ENCODE measurements around the gene JDP2. TPM values are rescaled to one million over a fixed set of nuclear protein-coding genes. Genes with fewer than 3 reads are reported as not detected.
"Not testable (repeated sequence)": the region's sequence is repeated elsewhere in the genome, so short reads cannot be mapped to it uniquely, and the experiment has no call there.

JDP2 gene
- total and polyA plus RNA-seq, 9 donors = 45.0 to 63.2 (median 56.7) TPM

GRCh38 chr14:75460394-75460793, 32.6 kb downstream of the JDP2 start:
- DNase-seq = no peak
- WGBS (ENCODE audit: insufficient coverage) = 98% methylated on average over 4 of the region's 6 CpGs
- H3K9me3 ChIP-seq (replicated peaks; ENCODE audit: control insufficient read depth, low read depth, low read length) = no peaks in the 10 kb centered on the region
- H3K4me1 ChIP-seq (ENCODE audit: control insufficient read depth, insufficient read depth, low read length) = peaks cover 31% of the 10 kb centered on the region
- no peak overlapping the region for H3K4me3 ChIP-seq (ENCODE audit: low read length)
- H3K27me3 ChIP-seq (ENCODE audit: control insufficient read depth, insufficient read depth, low read length) = no peaks in the 10 kb centered on the region
- peaks cover 59% of the 10 kb centered on the region for H3K36me3 ChIP-seq (ENCODE audit: control insufficient read depth, insufficient read depth, low read length)
- H3K27ac ChIP-seq (ENCODE audit: low read length) = no peak overlapping the region

DNA sequence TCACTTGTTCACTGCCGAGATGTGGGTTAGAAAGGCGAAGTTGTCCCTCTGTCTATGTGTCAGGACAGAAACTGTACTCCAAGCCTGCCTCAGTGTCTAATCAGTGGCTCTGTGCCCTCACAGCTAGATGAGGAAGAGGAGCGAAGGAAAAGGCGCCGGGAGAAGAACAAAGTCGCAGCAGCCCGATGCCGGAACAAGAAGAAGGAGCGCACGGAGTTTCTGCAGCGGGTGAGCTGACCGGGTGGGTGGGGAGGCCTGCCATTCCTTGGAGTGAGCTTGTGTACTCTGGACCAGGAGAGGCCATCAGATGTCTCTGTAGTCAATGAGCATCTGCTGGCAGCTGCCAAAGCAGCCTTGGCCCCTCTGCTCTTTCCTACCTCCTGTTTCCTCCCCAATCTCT, 33.5 kb downstream of the JDP2 start:
- no peak for DNase-seq
- H3K27me3 ChIP-seq (ENCODE audit: control insufficient read depth, insufficient read depth, low read length) = no peaks in the 10 kb centered on the region
- no peak overlapping the region for H3K4me3 ChIP-seq (ENCODE audit: low read length)
- WGBS (ENCODE audit: insufficient coverage) = 91% methylated on average over 8 of the region's 12 CpGs
- H3K4me1 ChIP-seq (ENCODE audit: control insufficient read depth, insufficient read depth, low read length) = peaks cover 22% of the 10 kb centered on the region
- no peak overlapping the region for H3K27ac ChIP-seq (ENCODE audit: low read length)
- no peaks in the 10 kb centered on the region for H3K9me3 ChIP-seq (replicated peaks; ENCODE audit: control insufficient read depth, low read depth, low read length)
- peaks cover 56% of the 10 kb centered on the region for H3K36me3 ChIP-seq (ENCODE audit: control insufficient read depth, insufficient read depth, low read length)

DNA sequence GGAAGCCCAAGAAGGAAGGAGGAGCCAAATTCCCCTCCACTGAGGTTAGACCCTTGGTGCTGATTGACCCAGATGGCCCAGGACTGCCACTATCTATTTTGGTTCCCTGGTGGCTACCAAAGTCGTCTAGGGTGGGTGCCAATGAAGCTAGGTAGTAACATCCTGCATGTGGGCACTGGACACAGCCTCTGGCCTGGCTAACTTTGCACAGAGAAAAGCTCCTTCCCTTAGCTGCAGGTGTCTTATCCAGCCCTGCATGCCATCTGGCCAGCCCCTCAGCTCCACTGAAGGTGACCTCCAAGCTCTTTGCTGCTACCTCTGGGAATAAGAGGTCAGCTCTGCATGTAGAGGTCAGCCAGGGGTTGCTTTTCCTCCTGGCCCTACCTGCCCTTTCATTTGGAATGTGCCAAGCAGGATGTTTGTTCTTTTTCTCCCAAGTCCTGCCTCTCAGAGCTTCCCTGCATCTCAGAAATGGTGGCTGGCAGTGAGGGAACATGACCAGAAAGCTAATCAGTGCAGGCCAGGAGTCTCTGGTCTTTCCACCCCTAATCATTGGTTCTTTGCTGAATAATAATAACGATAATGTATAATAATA, 34.0 kb downstream of the JDP2 start:
- H3K27ac ChIP-seq (ENCODE audit: low read length) = no peak overlapping the region

DNA sequence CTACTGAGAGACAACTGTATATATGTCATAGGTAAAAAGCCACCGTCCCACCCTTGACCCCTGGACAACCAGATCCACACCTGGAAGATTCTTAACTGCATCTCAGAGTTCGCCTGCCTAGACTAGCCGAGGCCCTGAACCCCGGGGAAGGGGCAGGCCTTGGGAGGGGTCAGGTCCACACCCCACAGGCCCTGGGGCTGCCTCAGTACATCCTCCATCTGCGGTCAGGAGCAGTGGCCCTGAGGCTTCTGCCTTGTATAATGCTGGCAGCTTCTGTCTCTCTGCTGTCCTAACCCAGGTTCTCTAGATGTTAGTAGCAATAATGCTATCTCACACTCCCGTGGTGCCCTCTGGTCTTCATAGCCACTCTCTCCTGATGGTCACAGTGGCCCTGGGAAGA, 36.8 kb downstream of the JDP2 start:
- Histone ChIP-seq H3K4me1 (ENCODE audit: control insufficient read depth, insufficient read depth, low read length) (peaks cover 4% of the 10 kb centered on the region), H3K36me3 (ENCODE audit: control insufficient read depth, insufficient read depth, low read length) (peaks cover 68% of the 10 kb centered on the region), H3K4me3 (ENCODE audit: low read length) (no peak overlapping the region), H3K9me3 (replicated peaks; ENCODE audit: control insufficient read depth, low read depth, low read length) (no peaks in the 10 kb centered on the region), H3K27me3 (ENCODE audit: control insufficient read depth, insufficient read depth, low read length) (no peaks in the 10 kb centered on the region), H3K27ac (ENCODE audit: low read length) (no peak overlapping the region)
- DNase-seq = no peak
- 81% methylated on average over 4 of the region's 6 CpGs for WGBS (ENCODE audit: insufficient coverage)

More for the DNA sequence above, 34.0 kb downstream of the JDP2 start:
- H3K4me1 ChIP-seq (ENCODE audit: control insufficient read depth, insufficient read depth, low read length) = peaks cover 17% of the 10 kb centered on the region
- 63% methylated on average over 1 of the region's 2 CpGs for WGBS (ENCODE audit: insufficient coverage)
- H3K4me3 ChIP-seq (ENCODE audit: low read length) = no peak overlapping the region
- no peaks in the 10 kb centered on the region for H3K27me3 ChIP-seq (ENCODE audit: control insufficient read depth, insufficient read depth, low read length)
- H3K9me3 ChIP-seq (replicated peaks; ENCODE audit: control insufficient read depth, low read depth, low read length) = no peaks in the 10 kb centered on the region
- DNase-seq = no peak
- peaks cover 54% of the 10 kb centered on the region for H3K36me3 ChIP-seq (ENCODE audit: control insufficient read depth, insufficient read depth, low read length)

DNA sequence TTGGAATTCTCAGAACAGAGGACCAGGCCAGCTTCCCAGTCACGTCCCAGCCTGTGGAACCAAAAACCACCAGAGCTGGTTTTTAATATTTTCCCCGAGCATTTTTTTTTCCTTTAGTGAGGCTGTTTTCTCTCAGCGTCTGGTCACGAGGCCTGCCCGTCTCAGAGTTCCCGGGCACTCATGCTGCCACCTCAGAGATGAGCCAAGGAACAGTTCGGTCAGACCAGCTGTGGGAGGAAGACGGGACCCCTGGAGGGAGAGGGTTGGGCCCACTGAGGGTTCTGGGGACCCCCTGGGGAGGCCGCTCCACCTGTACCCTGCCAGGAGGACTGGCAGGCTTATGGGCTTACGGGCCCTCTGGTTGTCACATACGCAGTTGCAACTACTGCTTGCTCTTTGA, 39.9 kb downstream of the JDP2 start:
- Histone ChIP-seq H3K27me3 (ENCODE audit: control insufficient read depth, insufficient read depth, low read length) (no peaks in the 10 kb centered on the region), H3K27ac (ENCODE audit: low read length) (no peak overlapping the region), H3K9me3 (replicated peaks; ENCODE audit: control insufficient read depth, low read depth, low read length) (no peaks in the 10 kb centered on the region), H3K4me1 (ENCODE audit: control insufficient read depth, insufficient read depth, low read length) (peaks cover 2% of the 10 kb centered on the region), H3K36me3 (ENCODE audit: control insufficient read depth, insufficient read depth, low read length) (peaks cover 71% of the 10 kb centered on the region), H3K4me3 (ENCODE audit: low read length) (no peak overlapping the region)
- WGBS (ENCODE audit: insufficient coverage) = 94% methylated on average over 8 of the region's 11 CpGs
- DNase-seq = no peak

GRCh38 chr14:75469164-75469563, 41.3 kb downstream of the JDP2 start:
- Histone ChIP-seq H3K36me3 (ENCODE audit: control insufficient read depth, insufficient read depth, low read length) (peaks cover 63% of the 10 kb centered on the region), H3K4me1 (ENCODE audit: control insufficient read depth, insufficient read depth, low read length) (peaks cover 2% of the 10 kb centered on the region), H3K9me3 (replicated peaks; ENCODE audit: control insufficient read depth, low read depth, low read length) (no peaks in the 10 kb centered on the region), H3K27me3 (ENCODE audit: control insufficient read depth, insufficient read depth, low read length) (no peaks in the 10 kb centered on the region), H3K27ac (ENCODE audit: low read length) (no peak overlapping the region), H3K4me3 (ENCODE audit: low read length) (no peak overlapping the region)
- no peak for DNase-seq
- 83% methylated on average over 16 of the region's 16 CpGs for WGBS (ENCODE audit: insufficient coverage)

DNA sequence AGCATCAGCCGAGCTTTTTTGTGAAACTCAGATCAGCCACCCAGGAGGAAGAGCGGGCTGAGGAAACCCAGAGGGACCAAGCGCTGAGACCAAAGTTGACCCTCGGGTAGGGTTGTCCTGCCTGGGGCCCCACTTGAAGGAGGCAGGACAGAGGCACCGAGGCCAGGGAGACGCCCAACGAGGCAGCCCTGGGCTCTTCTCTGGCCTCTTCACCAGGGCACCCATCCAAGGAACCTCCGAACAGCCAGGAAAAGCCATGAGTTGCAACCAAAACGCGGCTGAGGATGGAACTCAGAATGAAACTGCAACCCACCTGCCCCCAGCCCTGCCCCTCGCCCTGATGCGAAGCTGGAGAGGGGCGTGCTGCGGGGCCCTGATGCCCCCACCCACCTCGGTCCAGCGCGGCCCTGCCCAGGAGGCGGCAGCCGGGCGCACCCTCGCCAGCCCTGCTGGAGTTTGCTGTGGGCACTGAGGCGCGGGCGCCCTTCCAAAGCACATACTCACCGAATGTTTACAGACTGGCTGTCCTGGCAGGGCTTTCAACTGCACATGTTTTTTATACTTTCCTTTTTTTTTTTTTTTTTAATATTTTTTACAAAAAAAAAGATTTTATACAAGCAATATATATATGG, 41.9 kb downstream of the JDP2 start:
- DNase-seq = no peak
- Histone ChIP-seq H3K4me3 (ENCODE audit: low read length) (no peak overlapping the region), H3K4me1 (ENCODE audit: control insufficient read depth, insufficient read depth, low read length) (peaks cover 2% of the 10 kb centered on the region), H3K36me3 (ENCODE audit: control insufficient read depth, insufficient read depth, low read length) (peaks cover 59% of the 10 kb centered on the region), H3K27ac (ENCODE audit: low read length) (no peak overlapping the region), H3K9me3 (replicated peaks; ENCODE audit: control insufficient read depth, low read depth, low read length) (no peaks in the 10 kb centered on the region), H3K27me3 (ENCODE audit: control insufficient read depth, insufficient read depth, low read length) (no peaks in the 10 kb centered on the region)
- WGBS (ENCODE audit: insufficient coverage) = 82% methylated on average over 16 of the region's 25 CpGs

DNA sequence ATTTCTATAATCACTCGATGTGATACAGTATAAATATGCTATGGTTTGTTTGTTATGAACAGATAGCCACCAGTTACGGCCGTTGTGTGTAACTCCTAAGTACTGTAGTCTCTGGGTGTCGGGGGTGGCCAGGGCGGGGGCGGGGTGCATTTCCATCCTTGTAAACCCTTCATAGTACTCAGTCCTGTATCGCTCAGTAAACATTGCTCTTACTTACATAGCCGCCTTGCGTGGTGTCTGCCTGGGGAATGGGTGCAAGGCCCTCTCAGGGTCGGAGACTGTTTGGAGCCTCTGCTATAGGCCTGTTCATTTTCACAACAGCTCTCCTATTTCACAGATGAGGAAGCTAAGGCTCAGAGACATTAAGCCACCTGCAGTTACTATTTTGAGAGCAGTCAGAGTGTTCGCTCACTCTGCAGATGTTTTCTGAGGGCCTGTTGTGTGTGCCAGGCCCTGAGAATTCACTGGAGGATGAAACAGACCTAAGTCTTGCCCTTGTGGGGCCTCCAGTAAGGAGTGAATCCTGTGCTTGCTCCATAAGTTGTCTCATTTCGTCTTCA, 42.5 kb downstream of the JDP2 start:
- no peak overlapping the region for H3K4me3 ChIP-seq (ENCODE audit: low read length)
- 81% methylated on average over 6 of the region's 12 CpGs for WGBS (ENCODE audit: insufficient coverage)
- DNase-seq = no peak
- H3K27me3 ChIP-seq (ENCODE audit: control insufficient read depth, insufficient read depth, low read length) = no peaks in the 10 kb centered on the region
- peaks cover 59% of the 10 kb centered on the region for H3K36me3 ChIP-seq (ENCODE audit: control insufficient read depth, insufficient read depth, low read length)
- no peaks in the 10 kb centered on the region for H3K9me3 ChIP-seq (replicated peaks; ENCODE audit: control insufficient read depth, low read depth, low read length)
- H3K4me1 ChIP-seq (ENCODE audit: control insufficient read depth, insufficient read depth, low read length) = peaks cover 2% of the 10 kb centered on the region
- no peak overlapping the region for H3K27ac ChIP-seq (ENCODE audit: low read length)

- DNase-seq = no peak
- H3K36me3 ChIP-seq (ENCODE audit: control insufficient read depth, insufficient read depth, low read length) = peaks cover 60% of the 10 kb centered on the region
- H3K27me3 ChIP-seq (ENCODE audit: control insufficient read depth, insufficient read depth, low read length) = no peaks in the 10 kb centered on the region
- no CpG with 5 or more reads among the region's 5 CpGs for WGBS (ENCODE audit: insufficient coverage)
- peaks cover 3% of the 10 kb centered on the region for H3K4me1 ChIP-seq (ENCODE audit: control insufficient read depth, insufficient read depth, low read length)
- H3K4me3 ChIP-seq (ENCODE audit: low read length) = no peak overlapping the region
- no peak overlapping the region for H3K27ac ChIP-seq (ENCODE audit: low read length)
- H3K9me3 ChIP-seq (replicated peaks; ENCODE audit: control insufficient read depth, low read depth, low read length) = no peaks in the 10 kb centered on the region
These were observed 43.2 kb downstream of the JDP2 start for GRCh38 chr14:75471059-75471458.

GRCh38 chr14:75474127-75474526, 46.3 kb downstream of the JDP2 start:
- peaks cover 56% of the 10 kb centered on the region for H3K36me3 ChIP-seq (ENCODE audit: control insufficient read depth, insufficient read depth, low read length)
- 83% methylated on average over 3 of the region's 6 CpGs for WGBS (ENCODE audit: insufficient coverage)

More at GRCh38 chr14:75474127-75474526, 46.3 kb downstream of the JDP2 start:
- H3K27ac ChIP-seq (ENCODE audit: low read length); H3K4me3 ChIP-seq (ENCODE audit: low read length); H3K27me3 ChIP-seq (ENCODE audit: control insufficient read depth, insufficient read depth, low read length); DNase-seq; H3K4me1 ChIP-seq (ENCODE audit: control insufficient read depth, insufficient read depth, low read length); H3K9me3 ChIP-seq (replicated peaks; ENCODE audit: control insufficient read depth, low read depth, low read length): not testable (repeated sequence)

Measured in muscle of leg (tissue), 11 donors.